Measurements from ENCODE around the gene TTLL9.

DNA sequence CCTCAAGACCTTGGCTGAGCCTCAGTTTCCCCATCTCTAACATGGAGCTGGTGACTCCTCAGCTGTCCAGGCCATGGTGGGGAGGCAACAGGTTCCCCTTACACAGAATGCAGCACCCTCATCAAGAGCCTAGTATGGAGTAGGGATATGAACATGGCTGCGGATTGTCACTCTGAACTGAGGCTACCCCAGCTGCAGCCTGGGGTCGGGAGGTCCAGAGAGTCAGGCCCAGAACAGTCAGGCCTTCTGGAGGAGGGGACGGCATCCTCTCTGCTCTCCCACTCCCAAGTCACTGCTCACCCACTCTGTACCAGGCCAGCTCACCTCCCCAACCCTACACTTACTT is 23.7 kb upstream of the TTLL9 start:
- TF ChIP-seq, protein P1, sequence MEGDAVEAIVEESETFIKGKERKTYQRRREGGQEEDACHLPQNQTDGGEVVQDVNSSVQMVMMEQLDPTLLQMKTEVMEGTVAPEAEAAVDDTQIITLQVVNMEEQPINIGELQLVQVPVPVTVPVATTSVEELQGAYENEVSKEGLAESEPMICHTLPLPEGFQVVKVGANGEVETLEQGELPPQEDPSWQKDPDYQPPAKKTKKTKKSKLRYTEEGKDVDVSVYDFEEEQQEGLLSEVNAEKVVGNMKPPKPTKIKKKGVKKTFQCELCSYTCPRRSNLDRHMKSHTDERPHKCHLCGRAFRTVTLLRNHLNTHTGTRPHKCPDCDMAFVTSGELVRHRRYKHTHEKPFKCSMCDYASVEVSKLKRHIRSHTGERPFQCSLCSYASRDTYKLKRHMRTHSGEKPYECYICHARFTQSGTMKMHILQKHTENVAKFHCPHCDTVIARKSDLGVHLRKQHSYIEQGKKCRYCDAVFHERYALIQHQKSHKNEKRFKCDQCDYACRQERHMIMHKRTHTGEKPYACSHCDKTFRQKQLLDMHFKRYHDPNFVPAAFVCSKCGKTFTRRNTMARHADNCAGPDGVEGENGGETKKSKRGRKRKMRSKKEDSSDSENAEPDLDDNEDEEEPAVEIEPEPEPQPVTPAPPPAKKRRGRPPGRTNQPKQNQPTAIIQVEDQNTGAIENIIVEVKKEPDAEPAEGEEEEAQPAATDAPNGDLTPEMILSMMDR (conservative IDR thresholded peaks at IDR 0.05; ENCODE audit: low read depth, low read length): peak; percentile 28
- TF ChIP-seq EZH2 (IDR thresholded peaks at IDR 0.05; ENCODE audit: borderline replicate concordance, low read depth, low read length, poor library complexity, severe bottlenecking): no peak
